Adrenal gland (tissue), 12 donors: ENCODE results near the gene GRIP1. TPM values are rescaled to one million over a fixed set of nuclear protein-coding genes. Genes with fewer than 3 reads are reported as not detected.

Experiments used
- DNase-seq, 7 donors: peaks; one replicate each; pipeline ENCODE4 v3.0.0-alpha.2; 2019 to 2020
- H3K27ac ChIP-seq, 5 donors: fragments of 200-600 bp; sonication (generic) in 4 of 5; 1 replicate in 3 of 5; 2 replicates in 2 of 5; pipeline versions ENCODE4 v1.5.1 to v1.8.0; 2016 to 2020; ENCODE audit warnings: mild to moderate bottlenecking in 1 of 5
- H3K27me3 ChIP-seq: fragments of 200-600 bp; 2 replicates; pipeline ENCODE4 v1.8.0; 2021
- H3K36me3 ChIP-seq, 2 donors: fragments of 200-600 bp; replicated peaks in 1 of 2; 1 replicate in 1 of 2; 2 replicates in 1 of 2; pipeline versions ENCODE4 v1.5.1 to v1.8.0; 2018 to 2022
- H3K4me1 ChIP-seq, 2 donors: fragments of 200-600 bp; replicated peaks in 1 of 2; 1 replicate in 1 of 2; 2 replicates in 1 of 2; pipeline versions ENCODE4 v1.5.1 to v1.8.0; 2018 to 2021
- H3K4me3 ChIP-seq, 4 donors: fragments of 200-600 bp; sonication (generic) in 3 of 4; one replicate each; pipeline ENCODE4 v1.5.1; 2016 to 2018
- H3K9me3 ChIP-seq, 3 donors: fragments of 200-600 bp; sonication (generic) in 1 of 3; replicated peaks in 1 of 3; 1 replicate in 2 of 3; 2 replicates in 1 of 3; pipeline versions ENCODE4 v1.5.1 to v1.8.0; 2016 to 2021
- POLR2A ChIP-seq, 2 donors: fragments of 450-650 bp; IDR thresholded peaks; one replicate each; pipeline ENCODE4 v1.6.1; 2017; ENCODE audit warnings: antibody characterized with exemption in 2 of 2, mild to moderate bottlenecking in 2 of 2, moderate library complexity in 1 of 2
- WGBS, 4 donors: extraction: QIAGEN DNeasy Blood & Tissue Kit in 2 of 4; methylation state at CpG; one replicate each; pipeline versions ENCODE4 v1.1.5 to v1.1.7; 2013 to 2017; 5-methylcytosine and 5-hydroxymethylcytosine counted together
- intact Hi-C, 2 donors: fragments of 100-400 bp; cut with DNase I; formaldehyde crosslinking; loops; one replicate each; pipeline versions ENCODE4 v1.14.1 to v1.15.0; 2022 to 2023
- polyA plus RNA-seq, 3 donors: library from polyadenylated mRNA; stranded (reverse); fragments of 200-250 nt in 2 of 3; fragments of 350-450 nt in 1 of 3; fragmentation: Illumina TruSeq in 1 of 3; extraction: RNeasy Lipid Tissue Mini Kit (QIAGEN cat#74804) in 1 of 3; gene quantifications; one replicate each; pipeline ENCODE4 v1.2.3, GENCODE V29; 2013 to 2014
- total RNA-seq, 9 donors: library from RNA; depleted of rRNA in 4 of 9; stranded (reverse); fragments of >200 nt in 4 of 9; fragments of 120-200 nt in 1 of 9; fragmentation: NEBNext Ultra II Directional in 1 of 9; extraction: Animal tissue kit (Norgen Biotek cat#: 25700) in 1 of 9; gene quantifications; one replicate each; pipeline versions ENCODE4 v1.1.0 to v1.2.4, GENCODE V29; 2013 to 2023
- TF ChIP-seq, protein P1 (sequence below), 6 experiments: fragments of 450-650 bp in 4 of 6; fragments of 200-600 bp in 2 of 6; sonication (generic) in 1 of 6; IDR thresholded peaks; 1 replicate in 5 of 6; 2 replicates in 1 of 6; pipeline versions ENCODE4 v1.5.1 to v1.8.0; 2016 to 2021; ENCODE audit warnings: antibody characterized with exemption in 6 of 6, mild to moderate bottlenecking in 2 of 6, moderate library complexity in 1 of 6
- donor health status: healthy with polysubstance abuse.
- donor health status: Bipolar disorder and iron deficiency.
- donor health status: DM: yes; HTN: yes; CAD: no.
- donor health status: DM: no; HTN: no; CAD: no.
- donor health status: DM: no; HTN: no; CAD: no.
- donor health status: DM: yes; HTN: yes; CAD: no.

The GRIP1 gene
- total and polyA plus RNA-seq, 12 donors, result 0.54 to 10.8 (median 2.4) TPM

DNA sequence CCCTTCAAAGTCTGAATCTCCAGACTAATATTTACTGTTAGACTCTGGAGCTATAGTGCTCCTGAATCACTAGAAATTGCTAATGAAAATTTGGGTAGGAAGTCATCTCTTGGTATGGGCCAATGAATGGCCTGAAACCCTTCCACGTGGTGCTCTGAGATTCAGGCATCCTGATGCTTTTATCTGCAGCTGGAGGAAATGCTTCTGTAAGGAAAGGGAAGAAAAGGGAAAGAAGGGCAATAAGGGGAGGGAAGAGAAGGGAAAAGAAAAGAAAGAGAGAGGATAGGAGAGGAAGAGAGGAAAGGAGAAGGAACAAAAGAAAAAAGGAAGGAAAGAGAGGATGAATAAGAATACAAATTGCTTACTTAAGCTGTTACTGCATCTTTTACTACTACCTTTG is 182.3 kb downstream of the GRIP1 start:
- no peaks in the 10 kb centered on the region for H3K27me3 ChIP-seq

DNA sequence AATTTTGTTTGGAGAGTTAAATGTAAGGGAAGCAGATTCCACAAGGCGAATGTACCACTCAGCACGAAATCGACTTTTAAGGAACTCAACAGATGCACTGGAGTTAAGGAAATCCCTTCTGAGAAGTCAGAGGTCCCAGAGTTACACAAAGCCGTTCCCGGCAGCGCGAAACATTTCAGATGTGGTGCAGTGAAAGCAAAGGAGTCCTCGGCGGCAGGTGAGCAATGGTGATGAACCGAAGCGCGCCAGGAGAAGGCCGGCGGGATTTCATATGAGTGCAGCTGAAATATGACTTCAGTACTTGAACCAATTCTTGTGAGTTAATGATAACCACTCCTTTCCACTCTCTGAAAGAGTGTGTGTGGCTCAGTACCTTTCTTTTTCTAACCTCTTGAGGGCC is 183.2 kb downstream of the GRIP1 start:
- no peaks in the 10 kb centered on the region for H3K27me3 ChIP-seq
- H3K9me3 ChIP-seq, result no peaks in the 10 kb centered on the region
- no peaks in the 10 kb centered on the region for H3K4me1 ChIP-seq
- no peak for DNase-seq
- H3K36me3 ChIP-seq, result no peaks in the 10 kb centered on the region
- no peak for TF ChIP-seq POLR2A (IDR thresholded peaks at IDR 0.05)
- TF ChIP-seq, protein P1, sequence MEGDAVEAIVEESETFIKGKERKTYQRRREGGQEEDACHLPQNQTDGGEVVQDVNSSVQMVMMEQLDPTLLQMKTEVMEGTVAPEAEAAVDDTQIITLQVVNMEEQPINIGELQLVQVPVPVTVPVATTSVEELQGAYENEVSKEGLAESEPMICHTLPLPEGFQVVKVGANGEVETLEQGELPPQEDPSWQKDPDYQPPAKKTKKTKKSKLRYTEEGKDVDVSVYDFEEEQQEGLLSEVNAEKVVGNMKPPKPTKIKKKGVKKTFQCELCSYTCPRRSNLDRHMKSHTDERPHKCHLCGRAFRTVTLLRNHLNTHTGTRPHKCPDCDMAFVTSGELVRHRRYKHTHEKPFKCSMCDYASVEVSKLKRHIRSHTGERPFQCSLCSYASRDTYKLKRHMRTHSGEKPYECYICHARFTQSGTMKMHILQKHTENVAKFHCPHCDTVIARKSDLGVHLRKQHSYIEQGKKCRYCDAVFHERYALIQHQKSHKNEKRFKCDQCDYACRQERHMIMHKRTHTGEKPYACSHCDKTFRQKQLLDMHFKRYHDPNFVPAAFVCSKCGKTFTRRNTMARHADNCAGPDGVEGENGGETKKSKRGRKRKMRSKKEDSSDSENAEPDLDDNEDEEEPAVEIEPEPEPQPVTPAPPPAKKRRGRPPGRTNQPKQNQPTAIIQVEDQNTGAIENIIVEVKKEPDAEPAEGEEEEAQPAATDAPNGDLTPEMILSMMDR (IDR thresholded peaks at IDR 0.05), result no peak
- 87 to 93% (median 90%) methylated on average over 14 of the region's 14 CpGs for WGBS, 4 donors
- H3K27ac ChIP-seq, result no peak overlapping the region
- no peak overlapping the region for H3K4me3 ChIP-seq
- intact Hi-C loops, result no loop called here

More for the DNA sequence above, 182.3 kb downstream of the GRIP1 start:
- H3K4me1 ChIP-seq, result no peaks in the 10 kb centered on the region
- intact Hi-C loops, result no loop called here
- no peak overlapping the region for H3K4me3 ChIP-seq
- no peaks in the 10 kb centered on the region for H3K9me3 ChIP-seq
- DNase-seq, result no peak
- WGBS, 4 donors, result 19 to 33% (median 22%) methylated on average over 1 of the region's 1 CpG
- H3K36me3 ChIP-seq, result no peaks in the 10 kb centered on the region
- H3K27ac ChIP-seq, result no peak overlapping the region
- no peak for TF ChIP-seq POLR2A (IDR thresholded peaks at IDR 0.05)
- TF ChIP-seq, protein P1 (IDR thresholded peaks at IDR 0.05), result no peak

DNA sequence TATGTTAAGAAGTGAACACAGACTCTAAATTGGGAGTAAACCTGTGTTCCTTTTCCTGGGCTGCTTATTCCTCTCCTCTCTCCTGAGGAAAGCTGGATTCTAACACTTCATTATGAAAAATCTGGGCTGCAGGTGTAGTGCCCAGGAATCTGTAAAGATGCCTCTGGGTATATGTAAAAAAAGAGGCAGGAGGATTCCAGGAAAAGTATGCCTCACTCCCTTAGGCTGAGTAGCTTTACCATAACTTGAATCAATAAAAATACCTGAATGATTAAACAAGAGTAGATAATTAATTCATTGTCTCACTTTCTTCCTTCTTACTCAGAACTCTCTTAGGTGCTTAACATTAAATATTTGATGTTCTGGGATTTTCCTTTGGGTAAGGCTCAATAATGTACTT is 185.1 kb downstream of the GRIP1 start:
- Histone ChIP-seq H3K27ac (no peak overlapping the region), H3K9me3 (no peaks in the 10 kb centered on the region), H3K4me1 (no peaks in the 10 kb centered on the region), H3K4me3 (no peak overlapping the region), H3K36me3 (no peaks in the 10 kb centered on the region), H3K27me3 (no peaks in the 10 kb centered on the region)
- DNase-seq, result no peak
- intact Hi-C loops, result no loop called here
- TF ChIP-seq, protein P1 (IDR thresholded peaks at IDR 0.05), result no peak
- no peak for TF ChIP-seq POLR2A (IDR thresholded peaks at IDR 0.05)

DNA sequence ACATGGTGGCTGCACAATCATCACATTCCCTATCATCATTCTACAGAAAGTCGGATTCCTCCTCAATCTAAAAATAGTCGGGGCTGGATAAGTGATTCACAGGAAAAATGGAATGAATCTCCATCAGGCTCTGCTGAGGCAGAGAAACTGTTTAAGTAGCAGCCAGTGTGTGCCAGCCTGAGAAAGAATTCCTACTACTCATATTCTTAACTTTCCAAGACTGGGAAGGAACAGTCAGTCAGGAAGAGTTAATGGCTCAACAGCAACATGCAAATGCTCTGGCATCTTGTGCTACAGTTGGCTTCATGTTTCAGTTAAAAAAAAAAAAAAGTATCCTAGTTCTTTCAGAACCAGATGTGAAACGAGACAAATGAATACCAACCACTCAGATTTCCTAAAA is 187.0 kb downstream of the GRIP1 start:
- intact Hi-C loops, result no loop called here
- no peak overlapping the region for H3K27ac ChIP-seq
- no peaks in the 10 kb centered on the region for H3K9me3 ChIP-seq
- TF ChIP-seq POLR2A (IDR thresholded peaks at IDR 0.05), result no peak
- TF ChIP-seq, protein P1 (IDR thresholded peaks at IDR 0.05), result no peak
- H3K4me3 ChIP-seq, result no peak overlapping the region
- WGBS, 4 donors, result 48 to 53% (median 52%) methylated on average over 3 of the region's 3 CpGs
- H3K36me3 ChIP-seq, result no peaks in the 10 kb centered on the region
- no peak for DNase-seq
- no peaks in the 10 kb centered on the region for H3K4me1 ChIP-seq
- no peaks in the 10 kb centered on the region for H3K27me3 ChIP-seq
